Measurements from ENCODE around the gene PSMB2.

The PSMB2 gene

DNA sequence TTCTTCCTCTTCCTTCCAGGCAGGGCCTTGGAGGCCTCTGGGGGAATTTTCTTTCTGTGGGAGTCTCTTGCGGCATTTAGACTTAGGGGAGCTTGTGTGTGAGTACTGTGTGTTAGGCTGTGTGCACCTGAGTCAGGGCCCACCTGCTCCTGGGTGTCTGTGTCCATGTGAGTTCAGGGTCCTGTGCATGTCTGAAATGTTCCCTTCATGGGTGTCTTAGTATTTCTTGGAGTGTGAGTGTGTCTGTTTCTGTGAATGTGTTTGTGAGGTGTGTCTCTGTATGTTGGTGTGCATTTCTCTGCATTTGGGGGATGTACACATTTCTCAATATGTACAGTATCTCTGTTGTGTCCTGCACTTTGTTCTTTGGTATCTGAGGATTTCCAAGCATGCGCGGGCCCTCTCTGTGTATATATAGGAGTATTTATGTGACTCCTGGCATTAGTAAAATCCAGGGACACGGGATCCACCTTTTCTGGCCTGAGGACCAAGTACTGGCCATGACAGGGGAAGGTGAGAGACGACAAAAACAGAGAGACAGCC is 65.8 kb downstream of the PSMB2 start:
- ATAC-seq (ENCODE audit: insufficient read depth, low read depth), result no peak
- Histone ChIP-seq H3K4me1 (ENCODE audit: insufficient read depth, low read length) (peaks cover 34% of the 10 kb centered on the region), H3K9me3 (ENCODE audit: insufficient read depth, low read length, severe bottlenecking) (no peaks in the 10 kb centered on the region), H3K27ac (ENCODE audit: low read length) (peak overlapping the region; percentile 69), H3K79me2 (ENCODE audit: insufficient read depth, low read length) (no peaks in the 10 kb centered on the region; the same call in 1 of the 2 replicates), H2AFZ (ENCODE audit: low read depth, low read length) (no peak overlapping the region), H4K20me1 (ENCODE audit: insufficient read depth, low read length) (no peaks in the 10 kb centered on the region), H3K27me3 (ENCODE audit: insufficient read depth, low read length, poor library complexity) (no peaks in the 10 kb centered on the region), H3K4me2 (ENCODE audit: insufficient read depth, low read length) (0 out of 2 replicates have a peak overlapping the region, but pooled peaks have one; percentile 82), H3K9ac (ENCODE audit: low read depth, low read length) (no peak overlapping the region), H3K36me3 (ENCODE audit: insufficient read depth, low read length) (0 out of 2 replicates have a peak, but pooled peaks cover 3% of the 10 kb centered on the region), H3K4me3 (ENCODE audit: low read depth in 1 of 2, low read length in 2 of 2) (no peak overlapping the region)
- TF ChIP-seq, protein P1, sequence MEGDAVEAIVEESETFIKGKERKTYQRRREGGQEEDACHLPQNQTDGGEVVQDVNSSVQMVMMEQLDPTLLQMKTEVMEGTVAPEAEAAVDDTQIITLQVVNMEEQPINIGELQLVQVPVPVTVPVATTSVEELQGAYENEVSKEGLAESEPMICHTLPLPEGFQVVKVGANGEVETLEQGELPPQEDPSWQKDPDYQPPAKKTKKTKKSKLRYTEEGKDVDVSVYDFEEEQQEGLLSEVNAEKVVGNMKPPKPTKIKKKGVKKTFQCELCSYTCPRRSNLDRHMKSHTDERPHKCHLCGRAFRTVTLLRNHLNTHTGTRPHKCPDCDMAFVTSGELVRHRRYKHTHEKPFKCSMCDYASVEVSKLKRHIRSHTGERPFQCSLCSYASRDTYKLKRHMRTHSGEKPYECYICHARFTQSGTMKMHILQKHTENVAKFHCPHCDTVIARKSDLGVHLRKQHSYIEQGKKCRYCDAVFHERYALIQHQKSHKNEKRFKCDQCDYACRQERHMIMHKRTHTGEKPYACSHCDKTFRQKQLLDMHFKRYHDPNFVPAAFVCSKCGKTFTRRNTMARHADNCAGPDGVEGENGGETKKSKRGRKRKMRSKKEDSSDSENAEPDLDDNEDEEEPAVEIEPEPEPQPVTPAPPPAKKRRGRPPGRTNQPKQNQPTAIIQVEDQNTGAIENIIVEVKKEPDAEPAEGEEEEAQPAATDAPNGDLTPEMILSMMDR (IDR thresholded peaks at IDR 0.05; ENCODE audit: borderline replicate concordance, extremely low read depth, low read length, poor library complexity, severe bottlenecking), result no peak
- no peak for TF ChIP-seq EZH2 (IDR thresholded peaks at IDR 0.05; ENCODE audit: borderline replicate concordance, low read depth, low read length, severe bottlenecking)
- DNase-seq, result no peak

DNA sequence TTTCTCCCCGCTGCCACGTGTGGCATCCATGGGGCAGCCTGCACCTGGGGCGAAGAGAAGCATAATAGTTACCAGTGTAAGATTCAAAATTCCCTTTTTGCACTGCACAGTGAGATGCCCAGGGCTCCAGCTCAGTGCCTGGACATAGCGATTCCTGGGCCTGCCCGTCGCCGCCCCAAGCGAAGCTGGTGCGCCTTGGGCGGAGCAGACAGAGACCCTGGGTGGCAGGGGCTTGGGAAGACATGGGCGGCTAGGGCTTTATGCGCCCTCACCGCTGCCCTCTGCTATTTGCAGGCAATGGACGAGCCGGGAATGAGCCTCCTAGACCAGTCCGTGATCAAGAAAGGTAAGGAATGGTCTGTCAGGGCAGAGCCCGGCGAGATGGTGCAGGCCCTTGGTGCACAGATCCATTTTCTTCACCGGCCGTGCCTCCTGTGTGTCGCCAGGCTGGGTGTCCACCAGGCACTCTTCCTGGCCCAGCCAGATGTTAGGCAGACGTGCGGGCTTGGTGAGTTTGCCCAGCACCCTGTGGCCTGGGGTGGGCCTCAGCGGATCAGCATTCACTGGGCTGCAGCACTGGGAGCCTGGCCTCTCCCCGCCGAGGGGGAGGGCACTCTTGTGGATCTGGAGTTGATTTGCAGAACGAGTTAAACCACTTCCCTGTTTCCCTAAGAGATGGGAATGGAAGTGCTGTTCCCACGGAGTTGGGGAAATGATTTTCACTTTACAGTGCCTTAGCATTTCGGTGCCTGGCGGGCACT is 66.5 kb downstream of the PSMB2 start:
- no peak overlapping the region for H3K9ac ChIP-seq (ENCODE audit: low read depth, low read length)
- H3K36me3 ChIP-seq (ENCODE audit: insufficient read depth, low read length), result 0 out of 2 replicates have a peak, but pooled peaks cover 3% of the 10 kb centered on the region
- H3K4me3 ChIP-seq (ENCODE audit: low read depth in 1 of 2, low read length in 2 of 2), result no peak overlapping the region
- TF ChIP-seq, protein P1 (IDR thresholded peaks at IDR 0.05; ENCODE audit: borderline replicate concordance, extremely low read depth, low read length, poor library complexity, severe bottlenecking), result no peak
- TF ChIP-seq EZH2 (IDR thresholded peaks at IDR 0.05; ENCODE audit: borderline replicate concordance, low read depth, low read length, severe bottlenecking), result no peak
- ATAC-seq (ENCODE audit: insufficient read depth, low read depth) (no peak), DNase-seq (no peak)
- H4K20me1 ChIP-seq (ENCODE audit: insufficient read depth, low read length), result no peaks in the 10 kb centered on the region
- H3K27ac ChIP-seq (ENCODE audit: low read length), result no peak overlapping the region
- no peaks in the 10 kb centered on the region for H3K27me3 ChIP-seq (ENCODE audit: insufficient read depth, low read length, poor library complexity)
- H3K79me2 ChIP-seq (ENCODE audit: insufficient read depth, low read length), result no peaks in the 10 kb centered on the region; the same call in 1 of the 2 replicates
- no peak overlapping the region for H3K4me2 ChIP-seq (ENCODE audit: insufficient read depth, low read length)
- no peak overlapping the region for H2AFZ ChIP-seq (ENCODE audit: low read depth, low read length)
- peaks cover 34% of the 10 kb centered on the region for H3K4me1 ChIP-seq (ENCODE audit: insufficient read depth, low read length)
- no peaks in the 10 kb centered on the region for H3K9me3 ChIP-seq (ENCODE audit: insufficient read depth, low read length, severe bottlenecking)

DNA sequence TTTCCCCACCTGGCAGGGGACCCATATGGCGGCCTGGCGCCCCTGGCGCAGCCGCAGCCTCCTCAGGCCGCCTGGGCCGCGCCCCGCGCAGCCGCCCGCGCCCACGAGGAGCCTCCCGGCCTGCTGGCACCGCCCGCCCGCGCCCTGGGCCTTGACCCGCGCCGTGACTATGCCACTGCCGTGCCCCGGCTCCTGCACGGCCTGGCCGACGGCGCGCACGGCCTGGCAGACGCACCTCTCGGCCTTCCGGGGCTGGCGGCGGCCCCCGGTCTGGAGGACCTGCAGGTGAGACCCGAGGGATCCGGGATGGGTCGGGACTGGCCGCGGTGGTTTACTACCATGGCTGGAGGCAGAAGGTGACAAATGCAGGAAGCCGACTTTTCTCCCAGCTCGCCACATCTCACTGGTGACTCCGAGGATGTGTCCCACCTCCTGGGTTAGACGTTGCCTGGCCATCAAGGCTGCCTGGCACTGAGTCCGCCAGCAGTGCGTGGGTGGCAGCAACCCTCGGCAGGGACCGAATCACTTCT is 67.1 kb downstream of the PSMB2 start:
- H3K4me2 ChIP-seq (ENCODE audit: insufficient read depth, low read length), result no peak overlapping the region
- ATAC-seq (ENCODE audit: insufficient read depth, low read depth), result no peak
- H3K4me3 ChIP-seq (ENCODE audit: low read depth in 1 of 2, low read length in 2 of 2), result no peak overlapping the region
- no peaks in the 10 kb centered on the region for H3K9me3 ChIP-seq (ENCODE audit: insufficient read depth, low read length, severe bottlenecking)
- H3K27ac ChIP-seq (ENCODE audit: low read length), result no peak overlapping the region
- H3K27me3 ChIP-seq (ENCODE audit: insufficient read depth, low read length, poor library complexity), result no peaks in the 10 kb centered on the region
- H3K79me2 ChIP-seq (ENCODE audit: insufficient read depth, low read length), result no peaks in the 10 kb centered on the region; the same call in 1 of the 2 replicates
- no peak for TF ChIP-seq EZH2 (IDR thresholded peaks at IDR 0.05; ENCODE audit: borderline replicate concordance, low read depth, low read length, severe bottlenecking)
- TF ChIP-seq, protein P1 (IDR thresholded peaks at IDR 0.05; ENCODE audit: borderline replicate concordance, extremely low read depth, low read length, poor library complexity, severe bottlenecking), result no peak
- H4K20me1 ChIP-seq (ENCODE audit: insufficient read depth, low read length), result no peaks in the 10 kb centered on the region
- 0 out of 2 replicates have a peak, but pooled peaks cover 3% of the 10 kb centered on the region for H3K36me3 ChIP-seq (ENCODE audit: insufficient read depth, low read length)
- H3K9ac ChIP-seq (ENCODE audit: low read depth, low read length), result no peak overlapping the region
- H3K4me1 ChIP-seq (ENCODE audit: insufficient read depth, low read length), result peaks cover 34% of the 10 kb centered on the region
- H2AFZ ChIP-seq (ENCODE audit: low read depth, low read length), result no peak overlapping the region
- no peak for DNase-seq
